ENCODE results near the gene CCDC51.

The CCDC51 gene

DNA sequence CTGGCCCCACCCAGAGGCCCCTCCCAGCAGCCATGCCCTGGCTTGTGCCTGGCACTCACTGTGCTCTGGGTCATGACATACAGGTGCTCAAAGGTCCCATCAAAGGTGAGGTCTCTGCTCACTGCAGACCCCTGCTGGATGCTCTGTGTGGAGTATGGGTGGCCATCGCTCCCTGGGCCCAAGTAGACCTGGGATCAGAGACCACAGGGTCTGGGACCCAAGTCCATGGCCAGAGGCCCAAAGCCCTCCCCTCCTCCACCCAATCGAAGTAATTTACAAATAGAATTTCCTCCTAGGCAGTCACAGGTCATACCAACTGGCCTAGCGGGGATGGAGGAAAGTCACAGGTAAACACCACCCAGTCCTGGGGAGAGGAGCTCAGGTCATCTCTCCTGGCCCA is 17.6 kb downstream of the CCDC51 start:
- peaks cover 7% of the 10 kb centered on the region for H3K4me1 Mint-ChIP-seq
- no peaks in the 10 kb centered on the region for H3K9me3 Mint-ChIP-seq
- H3K27me3 Mint-ChIP-seq: peaks cover 33% of the 10 kb centered on the region
- no peak overlapping the region for H3K27ac Mint-ChIP-seq
- no peaks in the 10 kb centered on the region for H3K36me3 Mint-ChIP-seq
- no peak overlapping the region for H3K4me3 Mint-ChIP-seq
- no peak for ATAC-seq

DNA sequence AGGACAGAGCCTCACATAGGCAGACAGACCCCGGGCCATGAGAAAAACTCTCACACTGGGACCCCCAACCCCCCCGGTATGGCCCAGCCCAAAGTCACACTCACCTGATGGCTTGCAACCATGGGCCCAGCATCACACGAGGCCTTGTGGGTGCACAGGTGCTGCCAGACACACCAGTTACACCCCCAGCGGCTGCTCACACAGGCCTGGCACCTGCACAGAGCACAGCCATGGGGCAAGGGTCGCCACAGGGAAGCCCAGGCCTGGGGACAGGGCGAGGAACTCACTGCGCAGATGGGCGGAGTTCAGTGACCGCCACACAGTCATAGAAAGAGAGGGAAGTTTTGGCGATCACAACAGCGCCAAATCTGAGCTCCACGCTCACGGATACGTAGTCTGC is 19.4 kb downstream of the CCDC51 start:
- Mint-ChIP-seq H3K27ac (no peak overlapping the region), H3K36me3 (no peaks in the 10 kb centered on the region), H3K4me3 (no peak overlapping the region), H3K4me1 (peaks cover 7% of the 10 kb centered on the region), H3K9me3 (no peaks in the 10 kb centered on the region), H3K27me3 (peaks cover 29% of the 10 kb centered on the region)
- no peak for ATAC-seq

DNA sequence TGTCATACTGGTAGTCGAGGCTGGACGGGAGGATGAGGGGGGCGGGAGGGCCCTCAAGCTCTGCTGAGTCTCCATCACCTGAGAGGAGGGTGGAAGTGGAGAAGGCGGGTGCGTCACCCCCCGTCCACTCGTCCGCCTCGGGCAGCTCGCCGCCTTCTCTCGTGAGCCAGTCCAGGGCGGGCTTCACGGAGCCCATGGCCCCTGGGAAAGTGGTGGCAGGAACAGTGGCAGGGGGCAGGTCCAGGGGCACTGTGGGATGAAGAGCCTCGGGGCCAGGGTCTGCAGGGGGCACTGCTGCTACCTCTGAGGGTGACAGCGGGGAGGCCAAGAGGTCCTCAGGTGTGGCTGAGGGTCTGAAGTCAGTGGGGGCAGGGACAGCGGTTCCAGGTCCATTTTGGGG is 20.3 kb downstream of the CCDC51 start:
- Mint-ChIP-seq H3K9me3 (no peaks in the 10 kb centered on the region), H3K4me1 (peaks cover 7% of the 10 kb centered on the region), H3K36me3 (no peaks in the 10 kb centered on the region), H3K27ac (no peak overlapping the region), H3K4me3 (no peak overlapping the region), H3K27me3 (peaks cover 23% of the 10 kb centered on the region)
- ATAC-seq: no peak

DNA sequence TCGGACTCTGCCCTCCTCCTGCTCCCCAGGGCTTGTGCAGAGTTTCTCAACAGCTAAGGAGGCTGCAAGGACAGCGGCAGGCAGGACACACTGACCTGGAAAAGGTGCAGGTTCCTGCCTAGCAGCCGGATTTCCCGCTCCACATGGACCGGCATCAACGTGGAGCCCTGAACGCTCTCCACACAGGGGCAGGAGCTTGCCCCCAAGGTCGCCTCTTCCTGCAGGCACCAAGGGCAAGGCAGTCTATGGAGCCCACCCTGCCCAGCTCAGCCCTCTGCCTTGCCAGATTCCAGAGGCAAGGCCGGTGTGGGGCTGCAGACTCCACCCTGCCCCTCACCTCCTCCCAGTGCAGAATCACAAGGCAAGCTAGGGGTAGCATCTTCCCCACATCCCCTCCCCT is 20.8 kb downstream of the CCDC51 start:
- ATAC-seq: no peak
- H3K36me3 Mint-ChIP-seq: no peaks in the 10 kb centered on the region
- no peak overlapping the region for H3K27ac Mint-ChIP-seq
- H3K4me3 Mint-ChIP-seq: no peak overlapping the region
- no peaks in the 10 kb centered on the region for H3K9me3 Mint-ChIP-seq
- H3K27me3 Mint-ChIP-seq: peaks cover 20% of the 10 kb centered on the region
- peaks cover 7% of the 10 kb centered on the region for H3K4me1 Mint-ChIP-seq

DNA sequence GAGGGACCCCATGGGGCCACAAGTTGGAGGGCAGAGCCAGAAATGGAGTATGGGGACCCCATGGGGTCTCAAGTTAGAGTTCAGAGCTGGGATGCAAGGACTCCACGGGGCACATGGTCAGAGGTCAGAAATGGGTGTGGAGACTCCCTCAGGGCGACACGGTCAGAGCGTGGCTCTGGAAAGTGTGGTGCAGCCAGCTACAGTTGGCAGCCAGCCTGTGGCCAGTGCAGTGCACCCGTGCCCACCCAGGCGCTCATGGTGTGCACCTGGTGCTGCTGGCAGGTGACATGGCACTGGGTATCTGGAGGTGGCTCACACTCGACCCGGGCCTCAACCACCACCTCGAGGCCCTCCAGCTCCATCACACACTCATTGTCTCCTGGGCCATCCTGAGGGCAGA is 21.3 kb downstream of the CCDC51 start:
- no peak overlapping the region for H3K27ac Mint-ChIP-seq
- H3K36me3 Mint-ChIP-seq: no peaks in the 10 kb centered on the region
- peaks cover 7% of the 10 kb centered on the region for H3K4me1 Mint-ChIP-seq
- no peak for ATAC-seq
- no peaks in the 10 kb centered on the region for H3K9me3 Mint-ChIP-seq
- H3K27me3 Mint-ChIP-seq: peaks cover 20% of the 10 kb centered on the region
- no peak overlapping the region for H3K4me3 Mint-ChIP-seq

DNA sequence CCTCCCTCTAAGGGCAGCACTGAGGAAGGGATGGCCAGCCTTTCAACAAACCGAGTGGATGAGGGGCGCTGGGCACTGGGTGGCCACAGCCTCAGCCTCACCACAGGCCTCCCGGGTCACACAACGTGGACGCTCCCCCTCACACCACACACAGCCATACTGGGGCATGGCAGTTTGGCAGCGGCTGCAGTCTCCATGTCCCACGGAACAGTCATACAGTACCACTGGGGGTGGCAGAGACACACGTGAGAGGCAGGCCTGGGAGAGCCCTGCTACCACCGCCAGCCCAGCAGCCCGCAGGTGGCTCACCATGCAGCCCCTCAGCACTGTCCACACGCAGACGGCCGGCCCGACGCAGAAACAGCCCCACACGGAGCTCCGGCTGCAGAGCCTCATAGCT is 21.8 kb downstream of the CCDC51 start:
- H3K36me3 Mint-ChIP-seq: no peaks in the 10 kb centered on the region
- no peaks in the 10 kb centered on the region for H3K9me3 Mint-ChIP-seq
- peaks cover 5% of the 10 kb centered on the region for H3K4me1 Mint-ChIP-seq
- peaks cover 16% of the 10 kb centered on the region for H3K27me3 Mint-ChIP-seq
- no peak for ATAC-seq
- no peak overlapping the region for H3K4me3 Mint-ChIP-seq
- H3K27ac Mint-ChIP-seq: no peak overlapping the region

DNA sequence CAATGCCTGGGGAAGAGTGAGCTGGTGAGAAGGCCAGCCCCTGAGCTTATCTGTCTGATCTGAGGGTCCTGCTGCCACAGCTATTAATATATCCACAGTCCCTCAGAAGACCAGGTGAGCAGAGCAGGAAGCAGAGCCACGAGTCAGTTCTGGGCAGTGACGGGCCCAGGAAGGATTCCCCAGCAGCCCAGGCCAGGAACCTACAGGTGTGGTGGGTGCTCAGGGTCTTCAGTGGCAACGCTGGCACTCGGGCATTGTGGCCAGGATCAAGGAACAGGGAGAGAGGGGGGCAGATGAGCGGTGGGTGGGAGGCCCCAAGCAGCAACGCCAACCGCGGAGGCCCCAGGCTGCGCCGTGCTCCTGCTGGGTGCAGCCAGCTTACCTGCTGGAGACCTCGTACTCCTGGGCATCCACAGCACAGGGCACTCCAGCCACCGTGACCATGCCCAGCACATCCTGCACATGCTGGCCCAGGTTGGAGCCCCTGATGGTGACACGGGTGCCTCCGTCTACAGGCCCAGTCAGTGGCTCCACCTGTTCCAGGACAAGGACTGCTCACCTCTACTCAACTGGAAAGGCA is 22.3 kb downstream of the CCDC51 start:
- Mint-ChIP-seq H3K27ac (no peak overlapping the region), H3K27me3 (peaks cover 11% of the 10 kb centered on the region), H3K4me1 (no peaks in the 10 kb centered on the region), H3K4me3 (no peak overlapping the region), H3K9me3 (no peaks in the 10 kb centered on the region), H3K36me3 (no peaks in the 10 kb centered on the region)
- ATAC-seq: no peak

DNA sequence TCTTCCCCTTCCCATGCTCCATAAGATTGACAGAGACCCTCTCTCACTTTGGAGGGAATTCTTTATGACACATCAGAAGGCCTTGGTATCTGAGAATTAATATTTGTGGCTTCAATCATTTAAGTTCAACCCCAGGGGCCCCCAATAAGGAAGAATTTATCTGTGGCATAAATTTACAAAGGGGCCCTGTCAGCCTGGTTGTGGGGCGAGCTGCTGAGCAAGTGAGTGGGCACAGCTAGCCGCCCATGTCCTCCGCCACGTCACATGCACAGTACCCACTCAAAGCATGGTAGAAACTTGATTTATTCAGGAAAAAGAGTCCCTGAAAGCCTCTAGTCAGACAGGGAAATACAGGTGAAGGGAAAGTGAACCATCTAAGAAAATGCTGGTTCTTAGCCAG is 23.4 kb downstream of the CCDC51 start:
- H3K27ac Mint-ChIP-seq: no peak overlapping the region

DNA sequence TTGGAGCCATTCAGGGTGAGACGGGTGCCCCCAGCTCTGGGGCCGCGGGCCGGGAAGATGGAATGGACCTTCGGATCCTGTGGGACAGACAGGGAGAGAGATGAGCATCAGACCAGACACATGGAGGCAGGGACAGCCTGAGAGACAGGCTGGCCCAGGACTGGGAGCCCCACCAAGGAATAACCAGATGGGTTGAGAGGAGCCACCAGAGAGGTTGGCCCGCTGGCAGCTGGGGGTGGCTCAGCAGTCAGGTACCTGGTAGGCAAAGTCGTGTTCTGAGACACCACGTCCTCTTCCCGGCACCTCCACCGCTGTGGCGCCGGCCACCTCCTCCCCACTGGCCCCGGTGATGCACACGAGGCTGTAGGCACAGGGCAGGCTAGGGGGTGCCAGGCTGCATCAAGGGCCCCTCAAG is 23.8 kb downstream of the CCDC51 start:
- H3K36me3 Mint-ChIP-seq: no peaks in the 10 kb centered on the region
- peaks cover 12% of the 10 kb centered on the region for H3K27me3 Mint-ChIP-seq
- H3K4me1 Mint-ChIP-seq: no peaks in the 10 kb centered on the region
- H3K9me3 Mint-ChIP-seq: no peaks in the 10 kb centered on the region
- H3K27ac Mint-ChIP-seq: no peak overlapping the region
- no peak for ATAC-seq
- H3K4me3 Mint-ChIP-seq: no peak overlapping the region

More for the DNA sequence above, 23.4 kb downstream of the CCDC51 start:
- no peaks in the 10 kb centered on the region for H3K9me3 Mint-ChIP-seq
- H3K4me3 Mint-ChIP-seq: no peak overlapping the region
- no peaks in the 10 kb centered on the region for H3K4me1 Mint-ChIP-seq
- ATAC-seq: no peak
- peaks cover 11% of the 10 kb centered on the region for H3K27me3 Mint-ChIP-seq
- H3K36me3 Mint-ChIP-seq: no peaks in the 10 kb centered on the region

DNA sequence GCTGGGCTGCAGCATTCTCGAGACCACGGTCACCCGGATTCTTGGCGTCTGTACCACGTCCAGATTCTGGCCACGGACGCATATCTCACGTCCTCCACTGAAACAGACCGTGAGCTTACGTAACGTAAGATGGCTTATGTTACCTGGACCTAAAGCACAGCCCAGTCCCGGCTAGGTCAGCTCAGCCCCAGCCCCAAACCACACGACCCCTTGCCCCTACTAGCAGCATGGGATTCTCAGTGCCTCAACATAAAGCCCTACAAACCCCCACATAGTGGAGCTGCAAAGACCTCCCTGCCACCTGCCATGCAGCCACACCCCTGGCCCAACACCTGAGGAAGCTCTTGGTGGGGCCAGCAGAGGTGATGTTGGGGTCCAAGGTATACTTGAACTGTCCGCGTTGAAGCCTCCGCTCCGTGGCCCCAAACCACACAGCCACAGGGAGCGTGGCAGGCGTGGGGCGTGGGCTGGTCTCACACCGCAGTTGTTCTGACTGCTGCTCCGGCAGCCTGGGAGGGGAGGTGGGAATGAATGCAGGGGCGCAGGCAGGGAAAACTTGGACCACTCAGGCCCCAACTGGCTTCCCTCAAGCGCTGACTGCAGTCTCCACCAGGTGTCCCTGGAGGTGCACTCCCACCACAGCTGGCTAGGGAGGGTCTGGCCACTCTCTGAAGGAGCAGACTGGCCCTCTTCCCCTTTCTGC is 24.5 kb downstream of the CCDC51 start:
- Mint-ChIP-seq H3K27me3 (peaks cover 19% of the 10 kb centered on the region), H3K36me3 (no peaks in the 10 kb centered on the region), H3K27ac (no peak overlapping the region), H3K9me3 (no peaks in the 10 kb centered on the region), H3K4me3 (no peak overlapping the region), H3K4me1 (no peaks in the 10 kb centered on the region)
- no peak for ATAC-seq

DNA sequence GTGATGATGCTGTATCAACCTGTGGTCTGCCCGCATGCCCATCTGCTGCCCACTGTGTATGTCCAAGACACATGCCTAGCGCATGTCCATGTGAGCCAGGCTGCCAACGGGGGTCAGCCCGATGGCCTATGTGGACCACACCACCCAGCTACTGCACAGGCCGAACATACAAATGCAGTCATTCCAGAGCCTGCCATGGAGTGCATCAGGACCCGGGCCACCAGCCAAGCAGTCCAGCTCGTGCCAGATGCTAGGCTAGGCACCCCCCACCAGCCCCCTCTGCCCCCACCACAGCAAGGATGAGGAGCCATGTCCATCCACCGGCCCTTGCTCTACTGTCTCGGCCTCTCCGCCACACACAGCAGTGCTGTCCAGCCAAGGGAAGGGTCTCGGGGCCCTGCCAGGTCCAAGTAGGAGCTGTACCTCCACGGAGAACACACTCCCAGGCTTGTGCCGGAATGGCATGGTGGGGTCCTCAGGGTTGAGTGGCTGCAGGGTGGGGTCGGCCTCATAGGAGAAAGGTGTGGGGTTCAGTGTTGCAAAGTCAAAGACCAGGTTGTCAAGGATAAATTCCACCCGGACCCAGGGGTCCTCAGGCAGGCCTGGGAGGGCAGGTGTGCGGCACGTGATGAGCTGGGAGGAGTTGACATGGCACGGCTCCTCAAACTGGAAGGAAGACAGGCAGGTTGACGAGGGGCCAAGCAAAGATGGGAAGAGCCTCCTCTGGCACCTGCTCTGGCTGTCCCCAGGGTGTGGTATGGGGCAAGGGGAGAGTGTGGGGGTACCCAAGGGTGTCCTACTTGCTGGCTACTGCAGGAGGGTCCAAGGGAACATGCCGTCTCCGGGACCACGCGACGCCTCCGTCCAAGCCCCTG is 25.3 kb downstream of the CCDC51 start:
- H3K4me3 Mint-ChIP-seq: no peak overlapping the region
- no peak overlapping the region for H3K27ac Mint-ChIP-seq
- no peak for ATAC-seq
- no peaks in the 10 kb centered on the region for H3K36me3 Mint-ChIP-seq
- H3K9me3 Mint-ChIP-seq: no peaks in the 10 kb centered on the region
- no peaks in the 10 kb centered on the region for H3K4me1 Mint-ChIP-seq
- peaks cover 26% of the 10 kb centered on the region for H3K27me3 Mint-ChIP-seq

DNA sequence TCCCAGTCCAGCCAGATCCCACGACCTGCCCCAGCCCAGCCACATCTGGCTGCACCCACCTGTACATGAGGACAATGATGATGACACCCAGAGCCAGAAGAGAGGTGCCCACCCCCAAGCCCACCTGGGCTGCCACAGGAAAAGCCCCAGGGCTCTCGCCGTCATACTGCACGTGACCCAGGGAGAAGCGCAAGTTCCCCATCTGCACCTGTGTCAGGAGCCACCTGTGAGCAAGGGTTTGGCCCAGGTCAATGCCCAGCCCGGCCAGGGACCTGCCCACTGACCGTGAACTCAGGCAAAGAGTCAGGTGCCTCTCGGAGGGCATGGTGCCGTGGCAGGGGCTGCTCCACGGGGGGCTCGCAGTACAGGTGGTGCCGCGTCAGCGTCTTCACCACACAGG is 26.3 kb downstream of the CCDC51 start:
- no peak for ATAC-seq
- Mint-ChIP-seq H3K36me3 (no peaks in the 10 kb centered on the region), H3K27me3 (peaks cover 26% of the 10 kb centered on the region), H3K4me3 (no peak overlapping the region), H3K9me3 (no peaks in the 10 kb centered on the region), H3K4me1 (no peaks in the 10 kb centered on the region), H3K27ac (no peak overlapping the region)

DNA sequence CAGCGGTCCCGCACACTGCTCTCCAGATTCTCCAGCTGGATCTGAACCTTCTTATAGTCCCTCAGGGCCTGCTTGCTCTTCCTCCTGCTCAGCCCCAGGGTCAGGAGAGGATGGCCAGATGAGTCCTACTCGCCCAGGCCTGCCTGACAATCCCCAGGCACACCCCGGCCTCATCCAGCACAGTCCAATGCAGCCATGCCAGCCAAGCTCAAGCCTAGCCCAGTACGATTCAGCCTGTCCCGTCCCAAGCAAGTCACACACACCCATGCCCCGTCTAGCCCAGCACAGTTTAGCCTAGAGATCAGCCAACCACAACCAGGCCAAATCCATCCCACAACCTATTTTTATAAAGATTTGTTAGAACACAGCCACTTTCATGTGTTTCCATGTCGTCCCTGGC is 26.8 kb downstream of the CCDC51 start:
- no peaks in the 10 kb centered on the region for H3K36me3 Mint-ChIP-seq
- H3K27me3 Mint-ChIP-seq: peaks cover 23% of the 10 kb centered on the region
- no peak overlapping the region for H3K4me3 Mint-ChIP-seq
- no peaks in the 10 kb centered on the region for H3K9me3 Mint-ChIP-seq
- ATAC-seq: no peak
- no peaks in the 10 kb centered on the region for H3K4me1 Mint-ChIP-seq
- no peak overlapping the region for H3K27ac Mint-ChIP-seq

DNA sequence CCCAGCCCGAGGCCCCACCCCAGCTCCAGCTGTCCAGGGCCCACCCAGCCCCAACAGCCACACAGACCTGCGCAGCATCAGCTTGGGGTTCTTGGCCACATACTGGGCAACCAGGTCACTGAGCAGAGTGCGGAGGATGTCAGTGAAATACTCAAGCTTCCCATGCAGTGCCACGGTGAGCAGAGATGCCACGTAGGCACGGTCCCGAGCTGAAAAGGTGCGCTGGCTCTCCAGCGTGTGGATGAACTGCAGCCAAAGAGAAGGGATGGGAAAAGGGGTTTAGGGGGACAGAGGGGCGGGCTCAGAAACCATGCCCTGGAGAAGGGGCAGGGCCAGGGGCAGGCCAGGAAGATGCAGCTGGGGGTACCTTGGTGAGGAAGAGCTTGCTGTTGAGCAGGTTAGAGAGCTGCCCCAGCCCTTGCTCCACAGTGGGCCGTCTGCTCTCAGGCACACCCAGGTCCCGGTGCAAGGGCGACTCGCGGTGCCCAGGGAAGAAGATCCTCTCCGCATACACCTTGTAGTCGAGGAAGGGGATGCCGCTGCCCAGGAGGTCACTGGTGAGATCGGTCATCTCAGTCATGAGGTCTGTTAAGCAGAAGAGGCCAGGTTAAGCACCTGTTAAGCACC is 27.4 kb downstream of the CCDC51 start:
- Mint-ChIP-seq H3K9me3 (no peaks in the 10 kb centered on the region), H3K4me1 (no peaks in the 10 kb centered on the region), H3K36me3 (no peaks in the 10 kb centered on the region)

DNA sequence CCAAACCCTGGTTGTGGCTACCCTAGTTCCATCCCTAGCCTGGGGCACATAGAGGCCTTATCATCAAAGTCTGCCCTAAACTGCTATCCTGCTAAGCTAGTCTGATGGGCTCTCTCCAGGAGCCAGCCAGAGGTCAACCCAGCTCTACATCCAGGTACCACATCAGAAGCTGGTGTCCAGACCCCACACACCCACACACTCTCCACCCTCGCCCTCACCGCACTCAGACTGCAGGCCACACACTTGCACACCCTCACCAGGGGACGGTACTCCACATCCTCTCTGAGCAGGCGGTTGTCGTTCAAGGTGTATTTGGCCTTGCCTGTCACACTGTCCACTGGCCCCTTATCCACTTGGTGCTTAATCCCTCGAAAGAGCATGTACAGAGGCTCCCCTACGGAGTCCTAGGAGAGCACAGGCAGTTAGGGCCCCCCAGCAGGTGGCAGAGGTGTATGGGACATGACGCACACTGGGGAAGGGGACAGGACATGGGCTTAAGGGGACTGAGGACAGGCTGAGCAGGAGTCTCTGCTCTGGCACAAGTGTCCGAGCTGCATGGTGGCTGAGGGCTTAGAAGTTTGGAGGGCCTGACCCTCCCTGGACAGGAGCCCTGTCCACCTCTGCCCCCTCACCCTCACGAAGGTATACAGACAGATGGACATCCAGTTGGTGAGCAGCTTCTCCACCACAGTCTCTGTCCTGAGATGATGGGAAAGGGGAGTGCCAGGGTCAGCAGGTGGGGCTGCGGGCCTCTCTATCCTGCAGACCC is 28.1 kb downstream of the CCDC51 start:
- H3K27me3 Mint-ChIP-seq: peaks cover 16% of the 10 kb centered on the region
- H3K9me3 Mint-ChIP-seq: no peaks in the 10 kb centered on the region
- H3K4me3 Mint-ChIP-seq: no peak overlapping the region
- no peak overlapping the region for H3K27ac Mint-ChIP-seq
- H3K36me3 Mint-ChIP-seq: no peaks in the 10 kb centered on the region
- ATAC-seq: no peak
- H3K4me1 Mint-ChIP-seq: no peaks in the 10 kb centered on the region

More for the DNA sequence above, 27.4 kb downstream of the CCDC51 start:
- no peak overlapping the region for H3K4me3 Mint-ChIP-seq
- peaks cover 17% of the 10 kb centered on the region for H3K27me3 Mint-ChIP-seq
- no peak for ATAC-seq
- H3K27ac Mint-ChIP-seq: no peak overlapping the region

Measured in stimulated activated memory B cell treated with anti-CD40 and anti-IgM and Interleukin-4, amounts not matched to agents 10 μg/mL and 1 μg/mL and 100 μg/mL, for 72 hours (primary cell).